ENCODE results near the gene DOK6.

DOK6 gene

DNA sequence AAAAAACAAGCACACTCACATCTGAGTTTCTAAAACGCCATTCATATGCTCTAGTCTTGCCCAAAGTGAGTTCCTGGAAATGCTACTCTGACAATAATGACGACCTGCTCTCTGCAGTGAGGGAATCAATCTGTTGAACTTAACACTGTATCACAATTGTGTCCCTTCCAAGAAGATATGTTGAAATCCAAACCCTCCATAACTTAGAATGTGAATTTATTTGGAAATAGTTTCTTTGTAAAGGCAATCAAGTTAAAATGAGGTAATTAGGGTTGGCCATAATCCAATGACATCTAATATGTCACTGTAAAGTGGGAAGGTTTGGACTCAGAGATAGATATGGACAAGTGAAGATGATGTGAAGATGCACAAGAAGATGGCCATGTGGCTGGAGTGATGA is 282.5 kb downstream of the DOK6 start:
- TF ChIP-seq, protein P1, sequence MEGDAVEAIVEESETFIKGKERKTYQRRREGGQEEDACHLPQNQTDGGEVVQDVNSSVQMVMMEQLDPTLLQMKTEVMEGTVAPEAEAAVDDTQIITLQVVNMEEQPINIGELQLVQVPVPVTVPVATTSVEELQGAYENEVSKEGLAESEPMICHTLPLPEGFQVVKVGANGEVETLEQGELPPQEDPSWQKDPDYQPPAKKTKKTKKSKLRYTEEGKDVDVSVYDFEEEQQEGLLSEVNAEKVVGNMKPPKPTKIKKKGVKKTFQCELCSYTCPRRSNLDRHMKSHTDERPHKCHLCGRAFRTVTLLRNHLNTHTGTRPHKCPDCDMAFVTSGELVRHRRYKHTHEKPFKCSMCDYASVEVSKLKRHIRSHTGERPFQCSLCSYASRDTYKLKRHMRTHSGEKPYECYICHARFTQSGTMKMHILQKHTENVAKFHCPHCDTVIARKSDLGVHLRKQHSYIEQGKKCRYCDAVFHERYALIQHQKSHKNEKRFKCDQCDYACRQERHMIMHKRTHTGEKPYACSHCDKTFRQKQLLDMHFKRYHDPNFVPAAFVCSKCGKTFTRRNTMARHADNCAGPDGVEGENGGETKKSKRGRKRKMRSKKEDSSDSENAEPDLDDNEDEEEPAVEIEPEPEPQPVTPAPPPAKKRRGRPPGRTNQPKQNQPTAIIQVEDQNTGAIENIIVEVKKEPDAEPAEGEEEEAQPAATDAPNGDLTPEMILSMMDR (IDR thresholded peaks at IDR 0.05; ENCODE audit: borderline replicate concordance, control extremely low read depth, extremely low read depth, insufficient read depth, missing control alignments): no peak
- in situ Hi-C loops (cut with MboI; ENCODE audit: low sequenced_read_pairs, unreplicated experiment): no loop called here
- no peak for DNase-seq (ENCODE audit: low spot score)

GRCh38 chr18:69684789-69685188 is 284.1 kb downstream of the DOK6 start:
- DNase-seq (ENCODE audit: low spot score): no peak
- in situ Hi-C loops (cut with MboI; ENCODE audit: low sequenced_read_pairs, unreplicated experiment): no loop called here
- TF ChIP-seq, protein P1 (IDR thresholded peaks at IDR 0.05; ENCODE audit: borderline replicate concordance, control extremely low read depth, extremely low read depth, insufficient read depth, missing control alignments): no peak

- TF ChIP-seq, protein P1 (IDR thresholded peaks at IDR 0.05; ENCODE audit: borderline replicate concordance, control extremely low read depth, extremely low read depth, insufficient read depth, missing control alignments): no peak
- DNase-seq (ENCODE audit: low spot score): no peak
- in situ Hi-C loops (cut with MboI; ENCODE audit: low sequenced_read_pairs, unreplicated experiment): no loop called here
Measured at GRCh38 chr18:69686861-69687260, 286.2 kb downstream of the DOK6 start.

DNA sequence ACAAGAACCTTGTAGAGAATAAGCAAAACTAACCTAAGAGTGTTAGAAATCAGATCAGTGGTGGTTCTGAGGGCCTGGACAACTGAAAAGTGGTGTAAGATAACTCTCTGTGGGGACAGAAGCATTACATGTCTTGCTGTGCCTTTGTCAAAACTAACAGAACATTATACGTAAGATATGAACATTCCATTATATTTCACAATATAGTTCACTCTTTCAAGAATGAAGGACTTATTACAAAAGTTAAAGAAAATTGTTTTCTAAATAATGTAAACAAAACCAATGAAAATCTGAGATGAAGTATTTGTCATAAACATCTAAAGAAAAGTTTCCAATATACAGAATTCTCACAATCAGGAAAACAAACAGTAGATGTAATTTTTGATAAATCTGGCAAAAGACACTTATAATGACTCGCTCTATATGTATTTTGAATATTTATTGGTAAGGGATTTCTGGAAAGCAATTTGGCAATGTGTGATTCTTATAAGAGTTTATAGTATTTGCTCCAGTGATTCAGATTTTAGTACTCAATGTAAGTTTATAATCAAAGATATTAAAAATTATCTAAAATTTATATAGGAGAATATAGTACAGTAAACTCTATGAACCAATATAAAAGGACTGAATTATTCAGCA is 288.6 kb downstream of the DOK6 start:
- no peak for DNase-seq (ENCODE audit: low spot score)
- in situ Hi-C loops (cut with MboI; ENCODE audit: low sequenced_read_pairs, unreplicated experiment): no loop called here
- TF ChIP-seq, protein P1 (IDR thresholded peaks at IDR 0.05; ENCODE audit: borderline replicate concordance, control extremely low read depth, extremely low read depth, insufficient read depth, missing control alignments): no peak

DNA sequence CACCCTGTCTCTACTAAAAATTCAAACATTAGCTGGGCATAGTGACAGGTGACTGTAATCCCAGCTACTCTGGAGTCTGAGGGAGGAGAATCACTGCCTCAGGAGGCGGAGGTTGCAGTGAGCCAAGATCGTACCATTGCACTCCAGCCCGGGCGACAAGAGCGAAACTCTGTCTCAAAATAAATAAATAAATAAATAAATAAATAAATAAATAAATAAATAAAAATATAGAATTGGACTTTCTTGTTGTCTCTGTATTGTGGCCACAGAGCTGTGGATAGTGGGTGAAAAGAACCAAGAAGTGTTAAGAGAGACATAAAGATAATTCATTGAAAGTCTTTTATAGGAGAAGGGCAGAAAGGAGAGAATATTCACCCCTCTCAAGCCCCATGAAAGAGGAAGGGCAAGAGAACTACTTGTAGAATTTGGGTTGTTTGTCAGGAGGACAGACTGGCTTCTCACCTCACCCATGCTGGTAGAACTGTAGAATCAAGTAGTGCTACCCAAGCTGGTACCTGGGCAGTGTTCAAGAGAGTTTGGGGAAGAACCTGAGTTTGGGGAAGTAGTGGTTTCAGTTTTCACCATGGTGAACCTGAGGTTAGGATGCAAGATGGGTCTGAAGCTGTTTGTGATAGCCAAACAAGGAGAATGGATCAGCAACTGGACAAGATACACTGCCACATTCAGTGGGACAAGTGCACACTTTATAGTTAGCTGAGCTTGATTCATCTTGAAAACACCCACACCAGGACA is 290.5 kb downstream of the DOK6 start:
- no peak for DNase-seq (ENCODE audit: low spot score)
- TF ChIP-seq, protein P1 (IDR thresholded peaks at IDR 0.05; ENCODE audit: borderline replicate concordance, control extremely low read depth, extremely low read depth, insufficient read depth, missing control alignments): no peak
- in situ Hi-C loops (cut with MboI; ENCODE audit: low sequenced_read_pairs, unreplicated experiment): no loop called here

- TF ChIP-seq, protein P1 (IDR thresholded peaks at IDR 0.05; ENCODE audit: borderline replicate concordance, control extremely low read depth, extremely low read depth, insufficient read depth, missing control alignments): no peak
- DNase-seq (ENCODE audit: low spot score): no peak
- in situ Hi-C loops (cut with MboI; ENCODE audit: low sequenced_read_pairs, unreplicated experiment): no loop called here
Measured at GRCh38 chr18:69697069-69697468, 296.4 kb downstream of the DOK6 start.

All from GM13976 (cell line).